ENCODE data around the gene SSTR5. TPM values are rescaled to one million over a fixed set of nuclear protein-coding genes. Genes with fewer than 3 reads are reported as not detected.
A peak's percentile ranks its signal among the peaks of the same experiment; 100 is the strongest.

Gene SSTR5
- total RNA-seq, 2 donors from 2014 or later, result 2.3 TPM; not detected in 1

- Histone ChIP-seq H3K4me3 (no peak overlapping the region), H3K9me3 (no peaks in the 10 kb centered on the region), H3K36me3 (replicated peaks in 1 of 2; ENCODE audit: insufficient read depth in 1 of 2, low read depth in 2 of 2) (no peaks in the 10 kb centered on the region), H3K27ac (no peak overlapping the region), H3K27me3 (peaks cover 0 to 19% of the 10 kb centered on the region in 2 donors), H3K4me1 (peaks cover 5% of the 10 kb centered on the region)
- intact Hi-C loops (cut with DNase I), result no loop called here
- peak; percentile 36 to 66 (median 54) for DNase-seq
- TF ChIP-seq POLR2A (IDR thresholded peaks at IDR 0.05), result no peak
- TF ChIP-seq CTCF (IDR thresholded peaks at IDR 0.05), result peak; percentile 75 to 91 (median 83)
- peak; percentile 18 for ATAC-seq
- 0 to 17% methylated on average over 12 to 32 of the region's 33 CpGs for WGBS, 2 donors
Observed at GRCh38 chr16:1057252-1057932, 15.2 kb upstream of the SSTR5 start.

- intact Hi-C loops (cut with DNase I), result no loop called here
- Histone ChIP-seq H3K4me3 (no peak overlapping the region), H3K36me3 (replicated peaks in 1 of 2; ENCODE audit: insufficient read depth in 1 of 2, low read depth in 2 of 2) (no peaks in the 10 kb centered on the region), H3K9me3 (no peaks in the 10 kb centered on the region), H3K4me1 (peaks cover 5% of the 10 kb centered on the region), H3K27me3 (peaks cover 0 to 19% of the 10 kb centered on the region in 2 donors), H3K27ac (no peak overlapping the region)
- DNase-seq (no peak), ATAC-seq (no peak)
- TF ChIP-seq CTCF (IDR thresholded peaks at IDR 0.05) (no peak), POLR2A (IDR thresholded peaks at IDR 0.05) (no peak)
- WGBS, 2 donors, result 35% methylated on average over 8 of the region's 14 CpGs; no CpG with 5 or more reads in 1 of the 2 donors
Observed at GRCh38 chr16:1058216-1058615, 14.3 kb upstream of the SSTR5 start.

GRCh38 chr16:1059310-1059709, 13.2 kb upstream of the SSTR5 start:
- DNase-seq (no peak), ATAC-seq (no peak)
- H3K4me1 ChIP-seq, result peaks cover 5% of the 10 kb centered on the region
- whole genome bisulfite sequencing, 2 donors, result 76 to 81% methylated on average over 3 of the region's 3 CpGs
- H3K4me3 ChIP-seq, result no peak overlapping the region
- no peaks in the 10 kb centered on the region for H3K9me3 ChIP-seq
- H3K36me3 ChIP-seq (replicated peaks in 1 of 2; ENCODE audit: insufficient read depth in 1 of 2, low read depth in 2 of 2), result no peaks in the 10 kb centered on the region
- intact Hi-C loops (cut with DNase I), result no loop called here
- H3K27ac ChIP-seq, result no peak overlapping the region
- no peak for TF ChIP-seq POLR2A (IDR thresholded peaks at IDR 0.05)
- TF ChIP-seq CTCF (IDR thresholded peaks at IDR 0.05), result no peak
- peaks cover 0 to 18% of the 10 kb centered on the region in 2 donors for H3K27me3 ChIP-seq

GRCh38 chr16:1060416-1061340, 11.9 kb upstream of the SSTR5 start:
- Histone ChIP-seq H3K9me3 (no peaks in the 10 kb centered on the region), H3K4me3 (no peak overlapping the region), H3K36me3 (replicated peaks in 1 of 2; ENCODE audit: insufficient read depth in 1 of 2, low read depth in 2 of 2) (no peaks in the 10 kb centered on the region), H3K27me3 (peaks cover 0 to 8% of the 10 kb centered on the region in 2 donors), H3K27ac (no peak overlapping the region), H3K4me1 (no peaks in the 10 kb centered on the region)
- intact Hi-C loops (cut with DNase I), result no loop called here
- no peak for DNase-seq
- 73 to 78% methylated on average over 12 to 33 of the region's 42 CpGs for WGBS, 2 donors
- no peak for ATAC-seq
- TF ChIP-seq CTCF (IDR thresholded peaks at IDR 0.05) (no peak), POLR2A (IDR thresholded peaks at IDR 0.05) (no peak)
